Sigmoid colon (tissue), 4 donors: Measurements from ENCODE around the gene SULT1A2.

Experiments
- EP300 ChIP-seq, 4 donors: sonication (generic); formaldehyde crosslinking; IDR thresholded peaks; one replicate each; pipeline ENCODE4 v1.6.1; 2017; ENCODE audit warnings: antibody characterized with exemption in 4 of 4
- POLR2AphosphoS5 ChIP-seq, 4 donors: sonication (generic); formaldehyde crosslinking; IDR thresholded peaks; one replicate each; pipeline ENCODE4 v1.6.1; 2017; ENCODE audit warnings: antibody characterized with exemption in 4 of 4

GRCh38 chr16:28555561-28555960 lies 41.3 kb downstream of the SULT1A2 start:
- TF ChIP-seq POLR2AphosphoS5 (IDR thresholded peaks at IDR 0.05) (no peak), EP300 (IDR thresholded peaks at IDR 0.05) (no peak)
